GM19452 (cell line): ENCODE results near the gene FKBP7.
"Not testable (repeated sequence)": the region's sequence is repeated elsewhere in the genome, so short reads cannot be mapped to it uniquely, and the experiment has no call there.

Experiments used
- ATAC-seq: cut with Tn5 transposase; IDR thresholded peaks from one replicate; pipeline ENCODE4 v1.9.1; 2021; ENCODE audit not compliant: unreplicated experiment

FKBP7 gene

GRCh38 chr2:178450524-178450773, 28.0 kb downstream of the FKBP7 start:
- peak; percentile 49 for ATAC-seq

- ATAC-seq, result peak; percentile 2
Measured at GRCh38 chr2:178449700-178450523, 28.5 kb downstream of the FKBP7 start.

- ATAC-seq, result no peak
Measured at GRCh38 chr2:178448968-178449661, 29.3 kb downstream of the FKBP7 start.

- no peak for ATAC-seq
Measured at GRCh38 chr2:178441426-178441825, 37.0 kb downstream of the FKBP7 start.

- ATAC-seq, result no peak
Measured at GRCh38 chr2:178436662-178437061, 41.7 kb downstream of the FKBP7 start.

- ATAC-seq, result no peak
Measured at GRCh38 chr2:178429336-178429735, 49.1 kb downstream of the FKBP7 start.

GRCh38 chr2:178428396-178428806, 50.0 kb downstream of the FKBP7 start:
- no peak for ATAC-seq

- ATAC-seq, result no peak
Measured at GRCh38 chr2:178427458-178427857, 50.9 kb downstream of the FKBP7 start.

GRCh38 chr2:178426388-178426787, 52.0 kb downstream of the FKBP7 start:
- ATAC-seq, result no peak

- ATAC-seq, result no peak
Measured at GRCh38 chr2:178425255-178425827, 53.1 kb downstream of the FKBP7 start.

GRCh38 chr2:178423746-178424145, 54.7 kb downstream of the FKBP7 start:
- not testable (repeated sequence) for ATAC-seq

GRCh38 chr2:178422097-178422496, 56.3 kb downstream of the FKBP7 start:
- no peak for ATAC-seq

- ATAC-seq, result no peak
Measured at GRCh38 chr2:178420463-178420999, 57.9 kb downstream of the FKBP7 start.

GRCh38 chr2:178419123-178419522, 59.3 kb downstream of the FKBP7 start:
- no peak for ATAC-seq

- no peak for ATAC-seq
Measured at GRCh38 chr2:178418426-178418825, 60.0 kb downstream of the FKBP7 start.

- no peak for ATAC-seq
Measured at GRCh38 chr2:178417916-178418315, 60.5 kb downstream of the FKBP7 start.

- no peak for ATAC-seq
Measured at GRCh38 chr2:178415979-178416378, 62.4 kb downstream of the FKBP7 start.

GRCh38 chr2:178414266-178415247, 63.8 kb downstream of the FKBP7 start:
- ATAC-seq, result peak; percentile 76
